OCI-LY1 (cell line): ENCODE data around the gene PIANP.

Experiments
- CTCF ChIP-seq: fragments of 200-600 bp; sonication (generic), shearing (Covaris generic); IDR thresholded peaks from 2 replicates; pipeline ENCODE4 v1.5.1; 2017; ENCODE audit warnings: mild to moderate bottlenecking, antibody characterized with exemption, low read length, moderate library complexity, mixed read lengths
- EZH2 ChIP-seq: fragments of 200-600 bp; sonication (generic), shearing (Covaris generic); IDR thresholded peaks from 2 replicates; pipeline ENCODE4 v1.8.0; 2017; ENCODE audit warnings: borderline replicate concordance, mixed run types, mild to moderate bottlenecking, antibody characterized with exemption, low read length, moderate library complexity, mixed read lengths

- TF ChIP-seq CTCF = no peak
- TF ChIP-seq EZH2 = no peak
Measured at GRCh38 chr12:6688543-6688998, 12.0 kb downstream of the PIANP start.
